GM21576 (cell line): ENCODE data around the gene COL19A1.
"Not testable (repeated sequence)": the region's sequence is repeated elsewhere in the genome, so short reads cannot be mapped to it uniquely, and the experiment has no call there.

Source experiments
- ATAC-seq: cut with Tn5 transposase; IDR thresholded peaks from one replicate; pipeline ENCODE4 v1.9.1; 2021; ENCODE audit warnings: mild to moderate bottlenecking, moderate library complexity; ENCODE audit not compliant: unreplicated experiment

Gene COL19A1

DNA sequence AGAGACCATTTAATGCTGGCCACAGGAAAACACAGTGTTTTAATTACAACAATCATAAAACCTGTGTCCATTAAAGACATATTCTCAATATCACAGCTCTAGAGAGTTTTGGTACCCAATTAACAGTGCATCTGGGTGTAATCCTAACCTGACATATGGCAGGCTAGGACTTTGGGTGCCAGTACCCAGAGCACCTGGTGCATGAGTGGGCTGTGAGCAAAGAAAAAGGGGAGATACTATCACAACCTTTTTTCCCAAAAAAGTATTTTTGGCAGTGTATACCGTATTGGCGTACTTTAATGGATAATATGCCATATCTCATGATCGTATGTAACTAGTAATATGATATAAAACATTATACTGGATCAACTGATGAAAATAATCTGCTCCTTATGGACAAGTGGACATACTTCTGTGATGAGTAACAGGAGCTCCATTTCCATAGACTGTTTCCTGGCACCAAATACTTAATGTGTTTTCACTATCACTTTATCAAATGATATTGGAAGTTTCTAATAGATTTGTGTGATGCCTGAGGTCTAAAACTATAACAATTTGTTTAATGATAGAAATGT, 91.7 kb downstream of the COL19A1 start:
- ATAC-seq, result no peak

DNA sequence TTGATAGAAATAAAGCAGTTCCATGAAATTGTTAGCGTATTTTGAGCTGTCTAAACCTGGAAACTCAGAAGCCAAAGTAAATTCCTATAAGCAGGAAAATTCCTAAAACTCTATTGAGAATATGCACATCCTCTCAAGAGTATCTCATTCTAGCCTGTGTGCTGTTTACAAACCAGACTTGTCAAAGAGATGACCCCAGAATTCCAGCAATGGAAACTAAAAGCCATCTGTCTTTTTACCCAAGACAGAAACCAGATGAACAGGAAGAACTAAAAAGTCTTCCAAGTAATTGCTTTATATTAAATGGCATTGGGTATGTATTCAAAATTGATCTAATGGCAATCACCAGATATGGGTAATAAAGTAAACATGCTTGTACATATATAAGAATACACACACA, 92.6 kb downstream of the COL19A1 start:
- ATAC-seq, result no peak

DNA sequence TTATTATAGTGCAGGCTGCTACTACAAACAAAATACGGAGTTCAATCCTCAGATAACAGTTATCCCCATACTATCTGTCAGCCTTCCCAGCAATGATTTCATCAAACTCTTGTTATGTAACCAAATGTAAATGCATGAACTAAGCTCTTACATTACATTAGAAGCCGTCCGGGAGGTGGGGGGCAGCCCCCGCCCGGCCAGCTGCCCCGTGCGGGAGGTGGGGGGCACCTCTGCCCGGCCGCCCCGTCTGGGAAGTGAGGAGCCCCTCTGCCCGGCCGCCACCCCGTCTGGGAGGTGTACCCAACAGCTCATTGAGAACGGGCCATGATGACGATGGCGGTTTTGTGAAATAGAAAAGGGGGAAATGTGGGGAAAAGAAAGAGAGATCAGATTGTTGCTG, 99.6 kb downstream of the COL19A1 start:
- not testable (repeated sequence) for ATAC-seq

DNA sequence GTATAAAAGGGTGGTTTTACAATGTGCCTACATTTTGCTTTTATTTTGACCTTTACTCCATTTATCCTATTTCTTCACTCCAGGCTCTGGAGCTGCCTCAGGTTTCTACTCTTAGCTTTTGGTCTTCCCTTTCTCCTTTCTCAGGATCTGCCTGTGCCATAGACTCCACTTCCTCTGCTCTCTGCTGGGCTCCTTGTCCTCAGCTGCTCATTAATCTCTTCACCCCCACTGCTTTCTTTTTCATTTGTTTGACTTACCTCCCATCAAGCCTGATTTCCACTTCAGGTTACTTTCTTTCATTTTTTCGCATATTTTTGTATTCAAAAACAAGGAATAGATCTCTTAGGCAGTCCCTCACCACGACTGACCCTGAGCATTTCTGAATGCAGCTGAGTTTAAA, 106.8 kb downstream of the COL19A1 start:
- ATAC-seq, result no peak

DNA sequence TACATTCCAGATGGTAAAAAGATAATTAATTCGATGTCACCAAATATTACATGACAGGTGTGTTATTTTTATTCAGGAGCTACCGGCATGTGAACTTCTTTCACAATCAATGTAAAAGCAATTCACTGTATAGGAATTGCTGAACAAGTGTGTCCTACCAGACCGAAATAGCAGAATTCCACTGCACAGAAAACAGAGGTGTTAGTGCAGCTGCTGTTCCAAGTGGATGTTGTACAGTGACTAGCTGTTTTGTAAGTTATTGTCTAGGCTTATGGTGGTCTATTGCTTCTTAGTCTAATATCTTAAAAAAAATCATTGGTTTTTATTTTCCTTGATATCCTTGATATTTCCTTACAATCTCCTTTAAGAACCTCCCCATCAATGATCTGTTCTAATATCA, 107.4 kb downstream of the COL19A1 start:
- ATAC-seq, result no peak

DNA sequence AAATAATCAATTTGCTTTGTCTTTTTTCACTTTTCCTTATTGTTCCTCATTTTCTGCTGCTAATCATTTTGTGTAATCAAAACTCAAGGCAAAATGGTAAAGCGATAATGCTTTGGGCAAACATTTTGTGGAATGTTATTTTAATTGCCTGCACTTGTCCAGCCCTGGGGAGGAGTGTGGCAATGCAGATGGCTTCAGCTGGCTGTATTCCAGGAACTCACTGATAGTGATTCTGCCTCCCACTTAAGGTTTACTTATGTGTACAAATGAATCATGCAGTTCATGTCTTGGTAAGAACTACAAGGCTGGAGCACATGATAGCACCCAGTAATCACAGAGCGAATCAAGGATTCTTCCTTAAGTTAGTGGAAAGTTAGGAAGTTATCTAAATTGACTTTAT, 107.8 kb downstream of the COL19A1 start:
- ATAC-seq, result no peak

DNA sequence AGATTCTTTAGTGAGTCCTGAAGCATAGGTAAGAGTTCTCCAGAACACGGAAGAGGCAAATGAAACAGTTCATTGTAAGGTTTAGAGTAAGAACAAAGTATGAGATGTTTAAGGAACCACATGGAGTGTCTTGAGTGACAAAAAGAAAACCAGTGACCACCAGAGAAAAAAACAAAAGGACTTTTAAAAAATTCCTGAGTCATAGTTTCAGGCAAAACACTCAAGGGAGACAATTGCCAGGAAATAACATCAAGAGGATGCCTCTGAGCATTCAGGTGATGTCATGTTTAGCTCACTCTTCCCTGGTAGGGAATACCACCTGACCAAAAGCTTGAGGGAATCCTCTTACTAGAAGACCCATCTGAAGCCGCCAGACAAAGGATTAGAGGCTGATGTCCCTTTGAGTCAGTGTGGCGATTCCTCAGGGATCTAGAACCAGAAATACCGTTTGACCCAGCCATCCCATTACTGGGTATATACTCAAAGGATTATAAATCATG, 110.3 kb downstream of the COL19A1 start:
- no peak for ATAC-seq

DNA sequence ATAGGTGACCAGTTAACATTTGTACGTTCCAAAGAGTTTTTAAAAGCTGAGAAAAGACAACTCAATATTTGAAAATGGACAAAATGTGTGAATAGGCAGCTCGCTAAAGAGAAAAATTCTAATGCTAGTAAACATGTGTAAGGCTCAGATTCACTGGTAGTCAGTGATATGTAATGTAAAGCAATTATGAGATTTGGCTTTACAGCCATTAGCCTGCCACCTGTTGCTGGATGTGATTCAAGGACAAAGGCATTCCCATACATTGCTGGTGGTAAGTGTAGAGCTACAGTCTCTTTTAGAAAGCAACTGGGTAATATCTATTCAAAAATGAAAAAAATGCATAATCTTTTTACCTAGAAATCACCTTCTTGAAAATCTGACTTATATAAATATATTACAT, 114.3 kb downstream of the COL19A1 start:
- ATAC-seq, result no peak

DNA sequence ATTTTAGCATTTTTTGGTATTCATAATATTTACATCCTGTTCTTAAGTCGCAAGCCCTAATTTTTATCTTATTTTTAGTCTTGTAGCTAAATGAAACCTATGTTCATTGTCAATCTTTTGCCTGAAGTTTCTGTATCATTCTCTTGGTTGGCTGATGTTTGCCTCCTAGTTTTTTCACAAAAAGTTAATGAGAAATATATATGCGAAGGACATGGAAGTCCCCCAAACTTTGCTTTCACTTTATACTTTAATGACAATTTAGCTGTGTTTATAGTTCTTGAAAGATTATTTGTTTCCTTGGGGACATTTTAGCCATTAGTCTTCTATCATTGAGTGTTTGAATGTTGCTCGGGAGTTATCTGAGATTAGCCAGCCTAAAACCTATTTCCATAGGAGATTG, 118.2 kb downstream of the COL19A1 start:
- ATAC-seq, result no peak

DNA sequence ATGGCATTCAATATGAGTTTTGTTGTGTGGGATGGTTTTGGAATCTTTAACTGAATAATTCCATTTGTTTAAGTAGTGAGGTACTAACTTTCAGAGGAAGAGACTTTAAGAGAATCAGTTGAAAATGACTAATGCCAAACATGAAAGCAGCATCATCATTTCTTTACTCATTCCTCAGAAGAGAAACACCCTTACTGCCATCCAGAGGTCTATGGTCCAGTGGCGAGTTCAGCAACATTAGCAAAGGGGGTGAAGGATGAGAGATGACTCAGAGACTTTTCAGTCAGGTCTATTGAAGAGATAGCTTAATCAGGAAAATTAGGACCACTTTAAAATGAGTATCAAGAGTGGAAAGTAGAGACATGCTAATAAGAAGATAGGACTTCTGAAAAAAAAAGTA, 118.8 kb downstream of the COL19A1 start:
- ATAC-seq, result peak; percentile 60

DNA sequence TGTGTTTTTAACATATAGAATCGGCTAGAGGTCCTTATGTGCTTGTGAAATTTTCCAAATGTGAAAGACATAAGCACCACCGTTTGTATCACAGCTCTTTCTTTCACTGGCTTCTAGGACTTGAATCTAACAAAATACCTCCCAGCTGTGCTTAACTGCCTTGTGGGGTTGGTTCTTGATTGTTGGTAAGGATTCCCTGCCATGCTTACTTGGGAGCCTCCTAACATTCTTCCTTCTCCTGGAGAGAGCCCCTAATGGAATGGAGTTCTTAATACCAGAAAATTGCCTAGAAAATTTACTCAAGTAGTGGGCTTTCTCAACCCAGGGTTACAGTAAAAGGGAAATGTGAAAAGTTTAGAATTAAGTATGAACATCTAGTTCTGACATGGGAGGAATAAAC, 121.2 kb downstream of the COL19A1 start:
- no peak for ATAC-seq

DNA sequence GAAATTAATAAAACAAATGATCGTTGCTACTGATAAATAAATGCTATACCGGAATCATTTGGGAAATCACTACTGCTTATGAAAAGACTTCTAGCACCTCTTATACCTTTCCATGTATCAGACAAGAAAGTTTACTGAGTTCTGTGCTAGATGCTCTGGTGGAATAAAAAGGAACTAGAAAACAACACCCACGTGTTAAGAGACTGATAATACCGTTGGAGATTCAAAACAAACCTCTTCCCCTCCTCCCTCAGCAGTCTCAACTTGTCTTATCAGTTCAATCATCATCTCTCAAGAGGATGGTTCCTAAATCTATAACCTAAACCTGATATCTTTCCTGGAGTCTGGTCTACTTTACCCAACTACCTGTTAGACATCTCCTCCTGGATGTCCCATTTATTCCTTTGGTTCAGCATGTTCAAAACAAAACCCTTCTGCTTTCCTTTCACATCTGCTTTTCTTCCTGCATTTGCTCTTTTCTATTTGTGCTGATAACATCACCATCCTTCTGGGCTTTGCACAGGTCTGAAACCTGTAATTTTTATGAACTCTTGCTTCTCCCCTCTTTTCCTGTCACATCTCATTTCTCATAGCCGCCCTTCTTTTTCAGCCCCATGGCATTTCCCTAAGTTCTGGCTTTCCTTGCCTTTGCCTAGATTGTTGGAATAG, 122.2 kb downstream of the COL19A1 start:
- ATAC-seq, result peak; percentile 51

DNA sequence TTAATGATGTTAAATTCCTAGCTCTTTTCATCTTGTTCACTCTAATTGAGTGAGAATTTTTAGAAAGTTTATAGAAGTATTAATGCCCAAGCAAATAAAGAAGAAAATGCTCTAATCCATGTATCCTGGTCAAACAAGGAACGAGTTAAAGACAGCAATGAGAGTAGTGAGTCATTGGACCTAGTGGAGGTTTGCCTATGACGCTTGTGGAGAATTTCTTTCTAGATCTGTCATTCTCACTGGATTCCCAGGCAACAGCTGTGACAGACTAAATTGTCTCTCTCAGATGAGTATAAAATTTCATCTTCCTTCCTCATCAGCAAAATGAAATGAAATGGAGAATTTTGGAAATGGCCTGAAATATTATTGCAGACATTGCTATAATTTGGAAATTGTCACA, 127.9 kb downstream of the COL19A1 start:
- no peak for ATAC-seq

DNA sequence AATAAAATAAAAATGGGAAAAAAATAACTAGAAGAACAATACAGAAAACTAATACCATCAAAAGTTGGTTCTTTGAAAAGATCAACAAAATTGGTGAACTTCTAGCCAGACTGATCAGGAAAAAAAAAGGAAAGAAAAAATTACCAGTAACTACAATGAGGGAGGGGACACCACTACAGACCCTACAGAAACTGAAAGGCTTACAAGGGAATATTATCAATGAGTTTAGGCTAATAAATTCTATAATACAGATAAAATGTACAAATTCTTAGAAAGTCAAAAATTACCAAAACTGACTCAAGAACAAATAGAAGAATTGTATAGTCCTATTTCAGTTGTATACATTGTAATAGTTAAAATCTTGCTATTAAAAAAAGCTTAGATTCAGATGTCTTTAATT, 141.8 kb downstream of the COL19A1 start:
- no peak for ATAC-seq

DNA sequence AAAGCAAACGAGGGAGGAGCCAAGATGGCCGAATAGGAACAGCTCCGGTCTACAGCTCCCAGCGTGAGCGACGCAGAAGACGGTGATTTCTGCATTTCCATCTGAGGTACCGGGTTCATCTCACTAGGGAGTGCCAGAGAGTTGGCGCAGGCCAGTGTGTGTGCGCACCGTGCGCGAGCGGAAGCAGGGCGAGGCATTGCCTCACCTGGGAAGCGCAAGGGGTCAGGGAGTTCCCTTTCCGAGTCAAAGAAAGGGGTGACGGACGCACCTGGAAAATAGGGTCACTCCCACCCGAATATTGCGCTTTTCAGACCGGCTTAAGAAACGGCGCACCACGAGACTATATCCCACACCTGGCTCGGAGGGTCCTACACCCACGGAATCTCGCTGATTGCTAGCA, 144.0 kb downstream of the COL19A1 start:
- not testable (repeated sequence) for ATAC-seq

DNA sequence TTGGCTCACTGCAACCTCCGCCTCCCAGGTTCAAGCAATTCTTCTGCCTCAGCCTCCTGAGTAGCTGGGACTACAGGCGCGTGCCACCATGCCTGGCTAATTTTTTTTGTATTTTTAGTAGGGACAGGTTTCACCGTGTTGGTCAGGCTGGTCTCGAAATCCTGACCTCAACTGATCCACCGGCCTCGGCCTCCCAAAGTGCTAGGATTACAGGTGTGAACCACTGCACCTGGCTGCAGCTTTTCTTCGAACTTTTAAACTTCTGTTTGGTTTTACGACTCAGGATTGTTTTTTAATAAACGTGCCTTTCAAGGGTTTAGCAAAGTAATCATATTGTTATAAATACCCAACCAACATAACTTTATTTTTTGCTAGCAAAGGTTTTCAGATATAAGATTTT, 156.8 kb downstream of the COL19A1 start:
- not testable (repeated sequence) for ATAC-seq

DNA sequence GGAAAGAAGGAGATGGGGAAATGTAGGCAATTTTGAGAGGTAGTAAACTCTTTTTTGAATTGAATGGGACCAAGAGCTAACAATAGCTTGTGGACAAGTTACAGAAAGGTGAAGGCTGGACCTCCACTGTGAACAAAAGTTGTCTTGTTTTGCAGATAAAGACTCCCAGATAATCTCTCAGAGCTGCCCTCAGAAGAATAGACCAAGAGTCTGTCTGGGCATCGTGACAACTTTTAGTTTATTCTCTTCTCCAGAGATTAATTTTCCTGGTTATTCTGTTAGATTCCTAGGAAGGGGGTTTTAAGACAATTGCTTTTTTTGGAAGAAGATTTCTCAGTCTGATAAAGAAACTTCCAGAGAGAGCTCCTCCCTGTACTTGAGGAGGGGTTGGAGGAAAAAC, 161.9 kb downstream of the COL19A1 start:
- no peak for ATAC-seq

DNA sequence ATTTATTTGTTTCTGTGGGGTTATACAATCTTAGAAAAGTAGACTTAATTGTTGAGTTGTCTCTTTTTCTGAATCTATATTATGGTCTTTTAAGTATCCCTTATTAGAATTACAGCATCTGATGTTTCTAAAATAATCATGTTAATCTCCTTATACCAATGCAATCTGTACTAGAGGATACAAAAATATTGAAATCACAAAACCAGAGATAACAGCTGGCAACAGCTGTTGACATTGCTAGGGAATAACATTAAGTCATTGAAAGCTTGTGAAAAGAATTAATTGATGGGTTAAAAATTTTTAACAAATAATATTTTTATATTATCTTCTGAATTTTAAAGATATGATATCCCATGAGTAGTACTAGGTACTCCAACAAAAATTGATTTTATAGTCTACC, 162.6 kb downstream of the COL19A1 start:
- no peak for ATAC-seq

DNA sequence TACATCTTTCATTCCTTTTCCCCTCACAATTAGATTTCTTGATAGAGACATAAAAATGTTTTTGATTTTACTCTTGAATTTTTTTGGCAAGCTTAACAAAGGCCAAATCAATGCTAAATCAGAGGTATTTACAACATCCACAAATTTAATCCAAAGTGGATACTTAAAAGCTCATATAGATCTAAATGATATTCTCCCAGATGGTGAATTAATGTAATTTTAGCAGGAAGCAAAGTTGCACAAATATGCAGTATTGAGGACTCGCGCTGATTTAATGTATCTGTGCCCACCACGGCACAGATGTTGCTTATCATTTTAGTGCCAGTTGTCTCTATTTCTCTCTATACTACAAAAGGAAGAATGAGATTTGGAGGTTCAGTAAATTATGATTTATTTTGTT, 167.4 kb downstream of the COL19A1 start:
- ATAC-seq, result no peak

DNA sequence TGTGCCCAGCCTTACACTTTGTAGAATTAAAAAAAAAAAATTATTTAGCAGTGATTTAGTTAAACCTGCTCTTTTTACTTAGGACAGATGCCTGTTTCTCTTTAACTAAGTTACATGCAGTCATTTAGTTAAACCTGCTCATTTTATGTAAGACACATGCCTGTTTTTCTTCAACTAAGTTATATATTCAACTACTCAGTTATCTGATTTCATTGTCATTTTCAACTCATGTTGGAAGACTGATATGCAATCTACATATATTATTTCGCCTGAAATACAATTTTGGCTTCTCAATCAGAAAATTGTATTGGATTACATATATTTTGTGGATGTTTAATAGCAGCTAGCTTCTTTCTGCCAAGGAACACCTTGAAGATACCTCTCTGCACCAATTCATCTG, 171.1 kb downstream of the COL19A1 start:
- ATAC-seq, result no peak

DNA sequence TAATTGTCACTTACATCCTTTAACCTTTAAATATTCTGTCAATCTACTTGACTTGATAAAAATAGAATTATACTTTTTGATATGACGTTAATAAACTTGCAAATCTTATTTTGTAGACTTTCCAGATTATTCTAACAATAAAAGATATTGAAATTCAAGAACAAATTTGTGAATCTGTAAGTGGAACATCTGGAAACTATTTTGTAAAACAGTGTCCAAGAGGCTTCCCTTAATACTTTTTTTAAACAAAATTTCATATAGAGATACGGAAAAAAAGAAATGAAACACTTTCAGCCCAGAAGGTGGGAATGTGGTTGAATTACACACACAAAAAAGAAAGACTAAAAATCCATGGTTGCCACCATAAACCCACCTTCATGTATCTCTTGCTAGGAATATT, 174.4 kb downstream of the COL19A1 start:
- no peak for ATAC-seq

DNA sequence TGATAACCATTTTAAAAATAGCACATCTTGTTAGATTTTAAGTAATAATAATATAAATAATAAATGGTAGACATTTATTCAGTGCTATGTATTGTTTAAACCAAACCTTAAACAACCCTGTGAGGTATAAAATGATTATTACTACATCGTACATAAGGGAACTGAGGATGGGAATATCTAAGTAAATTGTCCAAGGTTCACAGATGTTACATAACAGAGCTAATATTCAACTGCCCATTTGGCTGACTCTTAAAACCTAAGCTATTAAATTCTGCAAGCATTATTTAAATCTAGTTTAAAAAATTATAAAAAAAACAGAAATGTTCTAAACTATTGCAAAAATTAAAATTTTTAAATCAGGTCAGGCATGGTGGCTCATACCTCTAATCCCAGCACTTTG, 175.1 kb downstream of the COL19A1 start:
- no peak for ATAC-seq

DNA sequence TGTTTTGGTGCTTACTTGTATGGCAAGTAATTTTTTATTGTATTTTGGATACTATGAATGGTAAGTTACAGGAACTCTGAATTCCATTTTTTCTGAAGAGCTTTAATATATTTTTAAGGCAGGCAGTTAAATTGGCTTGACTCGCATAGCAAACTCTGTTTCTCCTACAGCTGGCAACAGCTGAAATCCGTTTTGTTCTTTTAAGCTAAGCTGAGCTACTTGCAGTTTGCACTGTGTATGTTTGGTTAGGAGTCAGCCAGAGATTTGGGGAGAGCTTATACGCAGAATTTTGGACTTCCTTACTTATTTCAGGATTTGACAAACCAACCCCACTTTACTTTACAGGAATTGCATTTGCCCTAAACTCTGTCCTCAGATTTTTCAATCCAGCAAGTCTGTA, 179.1 kb downstream of the COL19A1 start:
- no peak for ATAC-seq
